GM19351 (cell line): ENCODE measurements around the gene SKIC8.

Source experiments
- ATAC-seq: cut with Tn5 transposase; IDR thresholded peaks from one replicate; pipeline ENCODE4 v1.9.1; 2021; ENCODE audit warnings: mild to moderate bottlenecking, moderate library complexity; ENCODE audit not compliant: unreplicated experiment

SKIC8 gene

GRCh38 chr15:78322243-78322642 is 22.8 kb upstream of the SKIC8 start:
- no peak for ATAC-seq

GRCh38 chr15:78321786-78322185 is 22.4 kb upstream of the SKIC8 start:
- no peak for ATAC-seq

GRCh38 chr15:78321041-78321570 is 21.7 kb upstream of the SKIC8 start:
- ATAC-seq: no peak

- no peak for ATAC-seq
Observed at GRCh38 chr15:78320183-78320582, 20.8 kb upstream of the SKIC8 start.

- no peak for ATAC-seq
Observed at GRCh38 chr15:78319588-78319987, 20.2 kb upstream of the SKIC8 start.

GRCh38 chr15:78317145-78317836 is 17.9 kb upstream of the SKIC8 start:
- no peak for ATAC-seq

GRCh38 chr15:78316283-78317083 is 17.1 kb upstream of the SKIC8 start:
- ATAC-seq: no peak

GRCh38 chr15:78315686-78316282 is 16.4 kb upstream of the SKIC8 start:
- no peak for ATAC-seq

GRCh38 chr15:78314181-78314581 is 14.8 kb upstream of the SKIC8 start:
- no peak for ATAC-seq

GRCh38 chr15:78313383-78313782 is 14.0 kb upstream of the SKIC8 start:
- ATAC-seq: no peak

GRCh38 chr15:78312957-78313356 is 13.5 kb upstream of the SKIC8 start:
- no peak for ATAC-seq

- ATAC-seq: no peak
Observed at GRCh38 chr15:78312536-78312935, 13.1 kb upstream of the SKIC8 start.

GRCh38 chr15:78311292-78311691 is 11.9 kb upstream of the SKIC8 start:
- ATAC-seq: no peak

- no peak for ATAC-seq
Observed at GRCh38 chr15:78308422-78309032, 9.1 kb upstream of the SKIC8 start.

- no peak for ATAC-seq
Observed at GRCh38 chr15:78307976-78308375, 8.6 kb upstream of the SKIC8 start.

- ATAC-seq: no peak
Observed at GRCh38 chr15:78306176-78306774, 6.9 kb upstream of the SKIC8 start.

GRCh38 chr15:78304216-78305066 is 5.0 kb upstream of the SKIC8 start:
- no peak for ATAC-seq

GRCh38 chr15:78302579-78303312 is 3.3 kb upstream of the SKIC8 start:
- ATAC-seq: no peak

- no peak for ATAC-seq
Observed at GRCh38 chr15:78301828-78302227, 2.4 kb upstream of the SKIC8 start.
